Measurements from ENCODE around the gene DDIAS.

GRCh38 chr11:82890002-82890341, 11.6 kb upstream of the DDIAS start:
- TF ChIP-seq, protein P1, sequence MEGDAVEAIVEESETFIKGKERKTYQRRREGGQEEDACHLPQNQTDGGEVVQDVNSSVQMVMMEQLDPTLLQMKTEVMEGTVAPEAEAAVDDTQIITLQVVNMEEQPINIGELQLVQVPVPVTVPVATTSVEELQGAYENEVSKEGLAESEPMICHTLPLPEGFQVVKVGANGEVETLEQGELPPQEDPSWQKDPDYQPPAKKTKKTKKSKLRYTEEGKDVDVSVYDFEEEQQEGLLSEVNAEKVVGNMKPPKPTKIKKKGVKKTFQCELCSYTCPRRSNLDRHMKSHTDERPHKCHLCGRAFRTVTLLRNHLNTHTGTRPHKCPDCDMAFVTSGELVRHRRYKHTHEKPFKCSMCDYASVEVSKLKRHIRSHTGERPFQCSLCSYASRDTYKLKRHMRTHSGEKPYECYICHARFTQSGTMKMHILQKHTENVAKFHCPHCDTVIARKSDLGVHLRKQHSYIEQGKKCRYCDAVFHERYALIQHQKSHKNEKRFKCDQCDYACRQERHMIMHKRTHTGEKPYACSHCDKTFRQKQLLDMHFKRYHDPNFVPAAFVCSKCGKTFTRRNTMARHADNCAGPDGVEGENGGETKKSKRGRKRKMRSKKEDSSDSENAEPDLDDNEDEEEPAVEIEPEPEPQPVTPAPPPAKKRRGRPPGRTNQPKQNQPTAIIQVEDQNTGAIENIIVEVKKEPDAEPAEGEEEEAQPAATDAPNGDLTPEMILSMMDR (IDR thresholded peaks at IDR 0.05 in 2 of 3, conservative IDR thresholded peaks at IDR 0.05 in 1 of 3; ENCODE audit: borderline replicate concordance in 1 of 3, insufficient read depth in 1 of 3, low read depth in 2 of 3, low read length in 2 of 3): no peak
- TF ChIP-seq SP1 (IDR thresholded peaks at IDR 0.05; ENCODE audit: low read depth) (no peak), POLR2A (IDR thresholded peaks at IDR 0.05; ENCODE audit: borderline replicate concordance, extremely low read depth, insufficient read depth, insufficient read length) (no peak), SIN3A (IDR thresholded peaks at IDR 0.05; ENCODE audit: low read depth) (no peak), POLR2AphosphoS5 (IDR thresholded peaks at IDR 0.05; ENCODE audit: low read depth, low read length) (no peak), ATF3 (IDR thresholded peaks at IDR 0.05) (no peak), CBX3 (IDR thresholded peaks at IDR 0.05; ENCODE audit: low read depth) (no peak), EZH2phosphoT487 (IDR thresholded peaks at IDR 0.05; ENCODE audit: borderline replicate concordance) (no peak), ZBTB33 (IDR thresholded peaks at IDR 0.05; ENCODE audit: extremely low read depth, insufficient replicate concordance, low read length) (no peak), CEBPB (IDR thresholded peaks at IDR 0.05; ENCODE audit: low read depth) (no peak), EZH2 (IDR thresholded peaks at IDR 0.05) (no peak)

Measured in HCT116 (cell line).